OCI-LY3 (cell line): ENCODE data around the gene INTS2.

Experiments
- CTCF ChIP-seq: fragments of 200-600, 300-600 bp; sonication (generic); IDR thresholded peaks from 2 replicates; pipeline ENCODE4 v1.5.1; 2014; ENCODE audit warnings: antibody characterized with exemption, low read length, low read depth
- EZH2phosphoT487 ChIP-seq: fragments of 200-600 bp; shearing (Covaris generic); IDR thresholded peaks from 2 replicates; pipeline ENCODE4 v1.6.1; 2018; ENCODE audit warnings: antibody characterized with exemption, mixed run types, low read depth

GRCh38 chr17:61816538-61816937, 111.2 kb downstream of the INTS2 start:
- TF ChIP-seq CTCF: no peak
- no peak for TF ChIP-seq EZH2phosphoT487
